GM19324 (cell line): Measurements from ENCODE around the gene GRB14.
"Not testable (repeated sequence)": the region's sequence is repeated elsewhere in the genome, so short reads cannot be mapped to it uniquely, and the experiment has no call there.

ENCODE experiments used
- ATAC-seq: cut with Tn5 transposase; IDR thresholded peaks from one replicate; pipeline ENCODE4 v1.9.1; 2021; ENCODE audit warnings: mild to moderate bottlenecking, moderate library complexity; ENCODE audit not compliant: unreplicated experiment, low FRiP score

Gene GRB14

DNA sequence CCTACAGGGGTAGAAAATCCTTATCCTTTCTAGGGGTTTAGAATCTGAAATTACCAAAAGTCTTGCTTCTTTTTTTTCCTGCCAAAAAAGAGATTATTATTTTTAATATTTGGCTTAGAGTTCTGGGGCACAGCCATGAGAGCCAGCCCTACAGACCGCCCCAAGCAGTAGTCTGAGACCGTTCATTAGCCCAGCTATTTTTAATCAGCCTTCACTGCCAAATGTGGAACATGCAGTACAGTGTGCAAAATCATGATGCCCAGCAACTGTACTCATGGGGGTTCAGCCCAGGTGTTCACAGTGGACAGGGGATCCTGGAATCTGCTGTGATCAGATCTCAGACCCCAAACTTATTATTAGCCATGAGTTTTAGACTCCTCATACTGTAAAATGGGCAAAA is 60.4 kb downstream of the GRB14 start:
- no peak for ATAC-seq

DNA sequence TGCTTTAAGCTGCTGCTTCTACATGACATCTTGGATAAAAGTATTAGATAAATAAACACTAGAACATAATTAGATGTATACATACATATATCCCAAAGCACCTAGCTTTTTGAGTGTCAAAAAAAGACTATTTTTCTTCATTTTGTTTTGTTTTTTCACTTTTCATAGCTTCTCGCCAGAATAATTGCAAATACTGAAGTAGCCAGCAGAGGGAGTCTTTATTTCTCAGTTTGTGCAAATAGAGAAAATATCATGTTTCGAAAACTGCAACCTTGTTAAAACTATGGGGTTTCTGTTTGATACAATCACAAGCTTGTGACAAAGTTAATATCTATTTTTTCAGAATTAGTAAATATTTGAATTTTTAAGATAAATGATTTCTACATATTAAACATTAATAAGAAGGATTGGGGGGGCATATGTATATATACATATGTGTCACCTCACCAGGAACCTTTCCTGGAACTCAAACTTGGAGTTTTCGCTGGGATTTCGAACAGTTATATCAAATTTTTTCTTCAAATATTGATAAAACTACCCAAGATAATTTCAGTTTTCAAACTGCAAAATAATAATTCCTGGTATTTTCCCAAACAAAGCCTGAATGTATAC is 61.0 kb downstream of the GRB14 start:
- no peak for ATAC-seq

DNA sequence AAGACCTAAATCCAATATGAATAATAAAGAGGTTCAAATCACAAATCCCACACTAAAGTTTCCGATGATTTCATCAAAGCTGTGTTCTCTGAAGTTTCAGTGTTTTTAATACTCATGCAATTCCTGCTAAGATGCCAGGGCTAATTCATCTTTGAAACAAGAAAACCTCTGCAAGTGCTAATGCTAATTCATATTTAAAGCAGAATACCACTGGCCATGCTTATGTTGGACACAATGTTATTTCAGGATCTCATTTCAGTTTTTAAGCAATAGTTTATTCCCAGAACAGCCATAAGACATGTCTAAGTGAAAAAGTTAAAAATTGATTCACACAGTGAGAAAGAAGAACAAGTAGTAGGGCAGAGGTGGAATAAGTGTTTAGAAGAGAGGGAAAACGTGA is 62.8 kb downstream of the GRB14 start:
- ATAC-seq, result no peak

DNA sequence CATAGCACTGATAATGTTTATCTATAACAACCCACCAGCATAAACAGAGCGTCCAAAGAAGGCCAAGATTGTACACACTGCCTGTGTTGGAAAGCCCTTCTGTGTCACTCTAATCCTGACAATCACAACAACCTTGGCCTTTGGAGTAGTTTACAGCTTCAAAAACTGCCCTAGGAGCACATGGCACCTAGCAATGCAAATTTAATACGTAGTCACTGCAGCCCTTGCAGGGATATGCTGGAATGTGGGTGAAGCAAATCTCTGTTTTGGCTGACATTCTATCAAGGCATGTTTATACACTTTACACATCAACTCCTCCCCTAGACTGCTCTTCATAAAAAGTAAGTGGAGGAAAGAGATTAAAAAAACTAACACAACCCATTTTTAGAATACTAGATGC is 66.8 kb downstream of the GRB14 start:
- no peak for ATAC-seq

DNA sequence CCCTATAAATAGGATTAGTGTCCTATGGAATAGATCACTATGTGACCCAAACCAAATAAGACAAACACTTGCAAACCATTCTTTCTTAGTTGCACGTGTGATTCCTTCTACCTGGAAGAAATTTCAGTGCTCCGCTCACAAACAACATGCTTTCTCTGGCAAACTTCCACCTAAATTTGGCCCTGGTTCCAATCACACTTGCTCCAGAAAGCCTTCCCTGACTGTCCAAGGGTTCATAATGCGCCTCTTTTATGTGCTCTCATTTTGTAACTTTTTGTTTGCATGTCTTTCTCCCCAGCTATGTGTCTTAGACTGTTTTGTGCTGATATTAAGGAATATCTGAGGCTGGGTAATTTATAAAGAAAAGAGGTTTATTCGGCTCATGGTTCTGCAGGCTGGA is 69.8 kb downstream of the GRB14 start:
- ATAC-seq, result no peak

DNA sequence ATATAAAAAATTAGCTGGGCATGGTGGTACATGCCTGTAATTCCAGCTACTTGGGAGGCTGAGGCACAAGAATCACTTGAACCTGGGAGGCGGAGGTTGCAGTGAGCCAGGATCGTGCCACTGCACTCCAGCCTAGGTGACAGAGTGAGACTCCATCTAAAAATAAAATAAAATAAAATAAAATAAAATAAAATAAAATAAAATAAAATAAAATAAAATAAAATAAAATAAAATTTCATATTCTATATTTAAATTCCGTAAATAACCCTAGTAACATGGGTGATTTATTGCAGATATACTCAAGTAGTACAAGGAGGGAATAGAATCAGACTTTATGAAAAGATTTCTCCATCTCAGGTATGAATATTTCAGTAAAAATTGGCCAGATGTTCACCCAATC is 71.6 kb downstream of the GRB14 start:
- ATAC-seq, result not testable (repeated sequence)

DNA sequence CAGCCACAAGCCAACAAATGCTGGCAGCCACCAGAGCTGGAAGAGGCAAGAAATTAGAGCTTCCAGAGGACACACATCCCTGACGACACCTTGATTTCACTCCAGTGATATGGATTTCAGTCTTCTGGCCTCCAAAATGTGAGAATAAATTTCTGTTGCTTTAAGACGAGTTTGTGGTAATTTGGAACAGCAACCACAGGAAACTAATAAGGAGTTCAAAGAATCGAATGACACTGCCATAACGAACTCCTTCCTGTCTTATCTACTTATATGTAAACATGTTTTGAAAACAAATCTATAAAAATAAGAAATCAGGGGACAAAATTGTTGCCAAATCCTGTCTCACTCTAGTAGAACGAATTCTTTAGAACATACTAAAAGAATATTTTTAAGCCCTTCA is 75.8 kb downstream of the GRB14 start:
- no peak for ATAC-seq

DNA sequence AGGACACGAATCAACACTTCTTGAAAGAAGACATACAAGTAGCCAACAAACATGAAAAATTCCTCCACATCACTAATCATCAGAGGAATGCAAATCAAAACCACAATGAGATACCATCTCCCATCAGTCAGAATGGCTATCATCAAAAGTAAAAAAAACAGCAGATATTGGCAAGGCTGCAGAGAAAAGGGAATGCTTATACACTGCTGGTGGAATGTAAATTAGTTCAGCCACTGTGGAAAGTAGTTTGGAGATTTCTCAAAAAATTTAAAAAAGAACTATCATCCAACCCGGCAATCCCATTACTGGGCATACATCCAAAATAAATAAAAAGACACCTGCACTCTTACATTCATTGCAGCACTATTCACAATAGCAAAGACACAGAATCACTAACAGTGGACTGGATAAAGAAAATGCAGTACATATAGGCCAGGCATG is 78.7 kb downstream of the GRB14 start:
- no peak for ATAC-seq

DNA sequence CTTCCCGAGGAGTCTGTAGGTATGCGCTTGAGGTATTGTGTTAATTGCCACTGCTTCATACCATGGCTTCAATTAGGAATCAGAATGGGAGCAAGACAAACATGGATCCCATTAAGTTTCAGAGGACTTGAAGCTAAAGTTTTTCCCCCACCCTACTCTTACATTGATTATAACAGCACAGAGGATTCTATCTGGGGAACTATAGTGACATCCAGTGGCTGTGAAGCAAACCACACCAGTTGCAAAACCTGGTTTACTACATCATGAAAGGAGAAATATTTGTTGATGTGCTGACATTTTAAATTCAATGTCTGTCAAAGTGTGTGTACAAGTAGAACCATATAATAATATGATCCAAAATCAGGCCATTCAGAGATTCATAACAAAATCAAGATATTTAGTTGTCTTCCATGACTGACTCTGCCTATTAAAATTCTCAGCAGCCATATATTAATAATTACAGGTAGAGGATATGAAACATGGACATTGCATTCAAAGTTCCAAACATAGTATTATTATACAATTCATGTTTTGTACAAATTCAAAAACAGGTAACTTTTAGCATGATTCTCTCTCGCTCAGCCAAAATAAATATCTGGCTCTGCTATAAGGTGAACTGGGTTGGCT is 82.9 kb downstream of the GRB14 start:
- no peak for ATAC-seq

DNA sequence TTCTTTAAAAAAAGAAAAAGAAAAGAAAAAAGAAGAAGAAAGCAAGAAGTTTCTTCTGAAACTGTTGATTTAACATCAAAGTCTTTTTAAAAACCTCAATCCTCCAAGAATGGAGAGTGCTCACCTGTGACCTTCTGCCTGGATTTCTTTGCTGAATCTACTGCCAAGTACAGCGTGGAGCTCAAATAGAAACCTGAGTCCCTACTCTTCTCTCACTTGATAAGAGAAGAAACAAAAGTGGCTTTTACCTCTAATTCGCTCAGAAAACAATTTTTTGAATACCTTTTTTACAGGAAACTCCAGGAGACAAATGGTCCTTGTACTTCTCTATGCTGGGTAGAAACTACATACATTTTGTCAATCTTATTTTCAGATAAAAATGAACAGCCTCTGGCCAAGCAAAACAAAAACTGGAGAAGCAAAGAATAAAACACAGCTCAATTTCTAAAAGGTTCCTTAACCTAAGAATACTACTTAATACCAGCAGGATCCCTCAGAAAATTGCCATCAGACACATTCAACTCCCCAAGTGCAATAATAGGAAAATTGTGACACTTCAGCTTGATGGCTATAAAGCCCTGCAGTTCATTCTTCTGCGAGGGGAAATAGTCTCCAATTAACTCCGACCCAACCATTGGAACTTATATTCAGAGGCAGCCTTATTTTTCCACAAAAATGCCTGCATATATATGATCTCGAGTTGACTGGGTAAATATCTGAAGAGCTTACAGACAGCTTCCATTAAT is 85.8 kb downstream of the GRB14 start:
- no peak for ATAC-seq

DNA sequence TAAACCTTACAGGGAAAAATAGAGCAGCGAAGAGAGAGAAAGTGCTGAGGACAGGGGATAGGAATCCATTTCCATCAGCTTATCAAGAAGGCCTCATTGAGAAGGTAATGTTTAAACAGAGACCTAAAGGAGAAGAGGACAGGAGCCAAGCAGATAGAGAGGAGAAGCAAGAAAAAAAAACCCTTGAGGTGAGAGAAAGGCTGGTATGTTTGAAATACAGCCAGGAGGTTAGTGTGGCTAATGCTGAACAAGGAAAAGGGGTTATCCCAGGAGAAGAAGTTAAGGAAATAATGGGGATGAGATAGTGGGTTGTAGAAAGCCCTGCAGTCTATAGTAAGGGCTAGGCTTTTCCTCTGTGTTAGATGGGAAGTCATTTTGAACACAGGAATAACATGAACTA is 90.8 kb downstream of the GRB14 start:
- no peak for ATAC-seq

DNA sequence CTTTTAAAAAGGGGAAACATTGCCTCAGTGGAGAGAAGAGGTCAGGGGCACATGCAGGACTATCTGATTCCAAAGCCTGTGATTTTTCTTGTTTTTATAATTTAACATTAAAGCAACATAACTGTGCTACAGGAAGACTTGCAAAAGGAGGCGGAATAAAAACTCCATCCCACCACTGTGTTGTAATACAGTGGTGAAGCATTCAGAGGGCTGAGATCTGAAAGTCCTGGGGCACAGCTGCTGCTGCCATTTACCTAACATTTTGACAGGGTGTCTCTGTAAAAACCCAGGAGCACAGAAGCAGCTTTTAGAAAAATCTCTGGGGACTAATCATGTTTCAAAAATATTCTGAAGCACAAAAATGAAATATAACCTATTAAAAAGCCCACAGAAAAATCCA is 97.6 kb downstream of the GRB14 start:
- ATAC-seq, result no peak

DNA sequence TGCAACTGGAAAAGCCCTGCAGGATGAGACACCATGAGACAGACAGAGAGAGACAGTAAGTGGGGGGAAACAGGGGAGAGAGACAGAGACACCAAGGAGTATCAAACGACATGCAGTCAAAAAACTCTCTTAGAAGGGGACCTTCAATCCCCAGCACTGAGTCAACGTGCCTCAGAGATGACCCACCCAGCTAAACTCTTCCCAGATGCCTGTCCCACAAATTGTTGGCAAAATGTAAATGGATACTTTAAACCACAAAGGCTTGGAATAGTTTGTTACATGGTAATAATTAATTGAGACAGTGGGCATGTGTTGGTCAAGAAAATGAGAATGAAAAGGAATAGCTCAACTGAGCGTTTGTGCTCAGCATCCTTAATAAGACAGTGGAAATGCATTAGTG is 98.3 kb downstream of the GRB14 start:
- no peak for ATAC-seq

DNA sequence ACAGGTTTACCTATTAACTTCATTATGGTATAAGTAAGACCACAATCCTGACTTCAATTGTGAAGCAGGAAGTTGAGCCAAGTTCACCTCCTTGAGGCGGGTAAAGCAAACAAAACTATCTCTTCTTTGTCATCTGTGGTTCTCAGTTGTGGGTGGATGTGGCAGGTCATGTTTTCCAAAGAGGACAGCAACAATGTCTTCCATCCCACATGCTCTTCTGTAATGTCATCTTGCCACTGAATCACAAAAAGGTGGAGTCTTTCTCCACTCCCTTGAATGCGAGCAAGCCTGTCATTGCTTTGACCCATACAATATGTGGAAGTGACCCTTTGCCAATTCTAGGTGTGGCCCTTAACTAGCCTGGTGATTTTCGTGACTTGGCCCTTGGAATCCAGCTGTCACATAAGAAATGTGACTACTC is 98.7 kb downstream of the GRB14 start:
- no peak for ATAC-seq

DNA sequence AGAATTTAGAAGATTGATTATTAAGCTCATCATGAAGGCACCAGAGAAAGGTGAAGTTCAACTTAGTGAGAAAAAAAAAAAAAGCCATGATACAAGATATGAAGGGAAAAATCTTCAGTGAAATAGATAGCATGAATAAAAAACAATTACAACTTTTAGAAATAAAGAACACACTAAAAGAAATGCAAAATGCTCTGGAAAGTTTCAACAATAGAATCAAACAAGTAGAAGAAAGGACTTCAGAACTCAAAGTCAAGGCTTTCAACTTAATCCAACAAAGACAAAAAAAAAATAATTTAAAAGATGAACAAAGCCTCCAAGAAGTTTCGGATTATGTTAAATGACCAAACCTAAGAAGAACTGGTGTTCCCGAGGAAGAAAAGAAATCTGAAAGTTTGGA is 105.5 kb downstream of the GRB14 start:
- ATAC-seq, result no peak

DNA sequence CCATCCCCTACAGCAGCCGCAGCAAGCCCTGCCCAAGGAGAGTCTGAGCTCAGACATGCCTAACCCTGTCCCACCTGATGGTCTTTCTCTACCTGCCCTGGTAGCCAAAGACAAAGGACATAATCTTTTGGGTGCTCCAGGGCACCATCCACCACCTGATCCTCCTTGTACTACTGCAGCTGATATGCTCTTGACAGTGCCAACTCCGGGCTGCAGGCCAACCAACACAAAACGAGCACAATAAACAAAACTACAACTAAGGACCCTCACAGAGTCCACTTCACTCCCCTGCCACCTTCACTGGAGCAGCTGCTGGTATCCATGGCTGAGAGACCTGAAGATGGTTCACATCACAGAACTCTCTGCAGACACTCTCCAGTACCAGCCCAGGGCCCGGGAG is 106.3 kb downstream of the GRB14 start:
- ATAC-seq, result no peak

DNA sequence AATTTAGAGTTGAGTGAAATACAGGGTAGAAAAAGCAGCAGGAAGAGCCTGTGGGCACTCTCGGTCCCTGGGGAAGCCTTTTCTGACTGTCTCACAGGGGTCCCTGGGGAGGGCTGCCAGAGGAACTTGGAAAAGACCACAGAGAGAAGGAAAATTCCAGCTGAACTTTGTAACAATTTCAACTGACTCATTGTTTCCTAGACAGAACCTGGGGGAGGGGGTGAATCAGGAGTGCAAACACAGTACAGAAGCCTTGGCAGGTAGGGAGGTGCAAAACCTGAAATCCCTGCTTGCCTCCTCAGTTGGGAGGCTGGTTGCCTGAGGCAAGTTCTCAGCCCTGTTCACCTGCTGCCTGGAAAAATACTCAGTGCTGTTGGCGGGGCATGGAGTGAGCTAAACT is 106.8 kb downstream of the GRB14 start:
- no peak for ATAC-seq

DNA sequence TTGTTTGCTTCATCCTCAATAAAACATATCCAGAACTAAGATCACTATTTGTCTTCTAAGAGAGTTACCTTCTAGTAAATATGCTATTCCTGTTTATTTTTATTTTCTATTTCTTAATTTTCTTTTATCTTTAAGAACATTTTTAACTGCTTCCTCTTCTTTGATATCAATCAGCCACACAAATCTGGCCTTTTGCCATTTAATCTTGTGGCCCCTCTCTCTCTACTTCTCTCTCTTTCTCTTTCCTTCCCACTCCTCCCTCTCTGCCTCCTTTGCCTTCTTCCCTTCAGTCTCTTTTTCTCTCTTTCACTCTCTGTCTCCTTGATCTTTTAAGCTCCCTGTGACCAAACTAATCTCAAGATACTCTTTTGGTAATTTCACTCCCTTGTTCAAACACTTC is 108.4 kb downstream of the GRB14 start:
- no peak for ATAC-seq

DNA sequence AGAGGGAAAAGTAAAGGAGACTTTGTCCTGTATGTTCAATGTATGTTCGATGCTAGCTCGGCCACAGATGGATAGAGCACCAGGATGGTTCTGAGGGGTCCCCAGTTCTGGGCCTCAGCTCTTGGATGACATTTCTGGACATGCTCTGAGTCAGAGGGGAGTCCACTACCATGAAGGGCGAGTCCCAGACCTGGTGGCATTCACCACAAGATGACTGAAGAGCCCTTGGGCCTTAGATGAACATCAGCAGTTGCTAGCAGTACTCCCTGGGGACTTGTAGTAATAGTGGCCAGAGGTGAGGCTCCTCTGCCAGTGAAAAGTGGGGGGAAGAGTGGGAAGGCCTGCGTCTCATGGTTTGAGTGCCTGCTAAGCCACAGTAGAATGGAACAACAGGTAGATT is 109.5 kb downstream of the GRB14 start:
- no peak for ATAC-seq

DNA sequence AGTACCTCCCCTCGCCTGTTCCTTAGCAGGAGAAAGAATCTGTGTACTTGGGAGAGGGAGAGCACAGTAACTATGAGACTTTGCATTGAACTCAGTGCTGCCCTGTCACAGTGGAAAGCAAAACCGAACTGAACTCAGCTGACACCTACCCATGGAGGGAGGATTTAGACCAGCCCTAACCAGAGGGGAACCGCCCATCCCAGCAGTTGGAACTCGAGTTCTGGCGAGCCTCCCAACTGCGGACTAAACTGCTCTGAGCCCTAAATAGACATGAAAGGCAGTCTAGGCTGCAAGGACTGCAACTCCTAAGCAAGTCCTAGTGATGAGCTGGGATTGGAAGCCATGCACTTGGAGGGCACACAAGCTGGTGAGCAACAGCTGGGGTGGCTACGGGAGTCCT is 110.4 kb downstream of the GRB14 start:
- ATAC-seq, result no peak

DNA sequence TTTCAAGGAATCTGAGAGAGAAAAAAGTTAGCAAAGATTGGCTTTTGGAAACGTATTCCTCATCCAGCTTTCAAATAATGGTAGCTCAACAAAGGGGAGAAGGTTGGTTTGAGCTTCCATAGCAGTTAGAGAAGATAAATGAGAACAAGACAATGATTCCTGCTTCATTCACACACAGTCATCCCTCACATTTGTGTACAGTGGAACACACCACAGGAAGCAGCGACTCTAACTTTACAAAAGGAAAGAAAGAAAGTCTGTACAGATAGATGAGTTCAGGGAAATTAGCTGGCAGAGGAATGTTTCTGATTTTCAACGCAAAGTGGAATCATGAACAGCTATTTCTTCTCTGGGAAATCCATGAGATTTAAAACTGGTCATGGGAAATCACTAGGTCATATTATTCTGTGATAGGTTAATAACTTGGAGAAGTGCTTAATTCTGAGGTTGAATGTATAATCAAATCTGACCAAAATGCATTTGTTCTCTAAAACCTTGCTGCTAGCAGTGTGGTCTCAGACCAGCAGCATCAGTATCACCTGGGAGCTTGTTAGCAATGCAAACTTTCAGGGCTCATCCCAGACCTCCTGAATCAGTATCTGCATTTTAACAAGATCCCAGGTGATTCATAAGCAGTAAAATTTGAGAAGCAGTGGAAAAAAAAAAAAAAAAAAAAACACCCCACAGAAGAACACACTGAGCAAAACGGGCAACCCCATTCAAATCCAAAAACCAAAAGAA is 112.0 kb downstream of the GRB14 start:
- no peak for ATAC-seq
